Measurements from ENCODE around the gene TGFBR1. TPM values are rescaled to one million over a fixed set of nuclear protein-coding genes. Genes with fewer than 3 reads are reported as not detected.
A peak's percentile ranks its signal among the peaks of the same experiment; 100 is the strongest.

The TGFBR1 gene
- total RNA-seq, 4 donors from 2014 or later = 20.2 to 34.3 (median 25.6) TPM

- intact Hi-C loops (cut with DNase I) = no loop called here
- TF ChIP-seq POLR2A (IDR thresholded peaks at IDR 0.05) = no peak
- no peak for TF ChIP-seq CTCF (IDR thresholded peaks at IDR 0.05)
- Histone ChIP-seq H3K4me1 (peaks cover 4 to 24% (median 13%) of the 10 kb centered on the region in 3 donors), H3K27me3 (no peaks in the 10 kb centered on the region), H3K36me3 (peaks cover 0 to 42% (median 0%) of the 10 kb centered on the region in 3 donors), H3K9me3 (no peaks in the 10 kb centered on the region), H3K27ac (peak overlapping the region in 2 of 4 donors; percentile 10), H3K4me3 (no peak overlapping the region)
- no peak for DNase-seq
These were observed 30.0 kb downstream of the TGFBR1 start for GRCh38 chr9:99134893-99135341.

- Histone ChIP-seq H3K27ac (peak overlapping the region in 2 of 4 donors; percentile 10), H3K36me3 (peaks cover 0 to 46% (median 0%) of the 10 kb centered on the region in 3 donors), H3K4me3 (no peak overlapping the region), H3K4me1 (peaks cover 4 to 26% (median 13%) of the 10 kb centered on the region in 3 donors), H3K9me3 (no peaks in the 10 kb centered on the region), H3K27me3 (no peaks in the 10 kb centered on the region)
- TF ChIP-seq POLR2A (IDR thresholded peaks at IDR 0.05) = no peak
- no peak for TF ChIP-seq CTCF (IDR thresholded peaks at IDR 0.05)
- DNase-seq = no peak
- intact Hi-C loops (cut with DNase I) = no loop called here
- WGBS, 2 donors = 54 to 66% methylated on average over 4 of the region's 4 CpGs
These were observed 30.5 kb downstream of the TGFBR1 start for GRCh38 chr9:99135456-99135855.

GRCh38 chr9:99137225-99137624 is 32.3 kb downstream of the TGFBR1 start:
- 67 to 71% methylated on average over 3 of the region's 3 CpGs for WGBS, 2 donors
- TF ChIP-seq CTCF (IDR thresholded peaks at IDR 0.05) (no peak), POLR2A (IDR thresholded peaks at IDR 0.05) (no peak)
- H3K4me3 ChIP-seq = no peak overlapping the region
- peaks cover 0 to 46% (median 0%) of the 10 kb centered on the region in 3 donors for H3K36me3 ChIP-seq
- no peaks in the 10 kb centered on the region for H3K27me3 ChIP-seq
- intact Hi-C loops (cut with DNase I) = no loop called here
- no peaks in the 10 kb centered on the region for H3K9me3 ChIP-seq
- H3K27ac ChIP-seq = no peak overlapping the region
- H3K4me1 ChIP-seq = peaks cover 4 to 27% (median 13%) of the 10 kb centered on the region in 3 donors
- DNase-seq = no peak

GRCh38 chr9:99137891-99138290 is 33.0 kb downstream of the TGFBR1 start:
- WGBS, 2 donors = 84 to 85% methylated on average over 7 of the region's 7 CpGs
- intact Hi-C loops (cut with DNase I) = no loop called here
- no peak overlapping the region for H3K27ac ChIP-seq

More at GRCh38 chr9:99137891-99138290, 33.0 kb downstream of the TGFBR1 start:
- Histone ChIP-seq H3K27me3 (no peaks in the 10 kb centered on the region), H3K9me3 (no peaks in the 10 kb centered on the region), H3K36me3 (peaks cover 0 to 46% (median 4%) of the 10 kb centered on the region in 3 donors), H3K4me3 (no peak overlapping the region), H3K4me1 (peaks cover 4 to 27% (median 13%) of the 10 kb centered on the region in 3 donors)
- DNase-seq = no peak
- TF ChIP-seq CTCF (IDR thresholded peaks at IDR 0.05) = no peak
- no peak for TF ChIP-seq POLR2A (IDR thresholded peaks at IDR 0.05)
